T-helper 1 cell treated with Interleukin-12 subunit alpha and Interleukin-12 subunit beta and Interleukin-4 antibody, amounts not matched to agents 30 ng/mL and 1 ng/mL, for 36 hours (primary cell): ENCODE data around the gene IQCM. TPM values are rescaled to one million over a fixed set of nuclear protein-coding genes. Genes with fewer than 3 reads are reported as not detected.

ENCODE experiments used
- intact Hi-C: fragments of 100-400 bp; cut with micrococcal nuclease; formaldehyde crosslinking; loops from one replicate; pipeline ENCODE4 v1.15.1; 2024
- total RNA-seq: library from RNA; stranded (reverse); gene quantifications from 2 replicates; pipeline ENCODE4 v1.2.3, GENCODE V29; 2022

The IQCM gene
- total RNA-seq, 1 donor from 2014 or later = not detected

DNA sequence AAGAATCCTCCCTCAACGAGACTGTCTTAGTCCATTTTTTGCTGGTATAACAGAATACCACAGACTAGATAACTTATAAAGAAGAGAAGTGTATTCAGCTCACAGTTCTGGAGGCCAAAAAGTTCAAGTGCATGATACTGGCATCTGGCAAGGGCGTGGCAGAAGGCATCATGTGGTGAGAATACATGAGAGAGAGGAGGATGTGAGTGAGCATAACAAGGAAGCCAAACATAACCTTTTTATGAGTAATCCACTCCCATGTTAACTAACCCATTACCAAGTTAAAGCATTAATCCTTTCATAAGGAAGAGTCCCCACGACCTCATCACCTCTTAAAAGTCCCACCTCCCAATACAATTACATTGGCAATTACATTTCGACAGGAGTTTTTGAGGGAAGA is 504.6 kb downstream of the IQCM start:
- intact Hi-C loops = no loop called here

DNA sequence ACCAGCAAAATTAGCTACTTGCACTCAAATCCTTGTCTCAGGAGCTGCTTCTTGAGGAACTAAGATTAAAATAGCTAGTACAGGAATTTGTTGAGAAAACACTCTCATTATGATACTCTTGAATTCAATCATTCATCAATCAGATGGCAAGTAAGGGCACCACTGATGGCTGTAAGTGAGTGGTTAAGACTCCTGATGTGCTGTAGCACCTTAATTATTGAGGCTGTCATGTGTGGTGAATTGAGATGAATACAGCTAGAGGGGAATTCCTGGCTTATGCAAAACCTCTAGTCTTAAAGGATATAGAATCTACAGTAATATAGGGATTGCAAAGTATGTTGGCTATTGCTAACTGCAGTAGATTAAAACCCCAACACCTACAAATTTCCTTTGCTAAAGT is 509.1 kb downstream of the IQCM start:
- intact Hi-C loops = no loop called here
